H9 (cell line): Measurements from ENCODE around the gene ERVFRD-1. TPM values are rescaled to one million over a fixed set of nuclear protein-coding genes. Genes with fewer than 3 reads are reported as not detected.

Experiments used
- DNase-seq: peaks from one replicate; pipeline ENCODE4 v3.0.0-alpha.2; 2017
- H2AFZ ChIP-seq: one replicate; pipeline ENCODE4 v1.6.1; 2013; ENCODE audit warnings: mild to moderate bottlenecking, low read length, control low read depth, moderate library complexity
- H2AK5ac ChIP-seq: 2 replicates; pipeline ENCODE4 v1.6.1; 2013; ENCODE audit warnings: low read length, control low read depth, mixed read lengths; ENCODE audit not compliant: insufficient read length
- H2BK120ac ChIP-seq: one replicate; pipeline ENCODE4 v1.6.1; 2013; ENCODE audit warnings: low read depth, mild to moderate bottlenecking, low read length, control low read depth, inconsistent platforms; ENCODE audit not compliant: poor library complexity, severe bottlenecking
- H2BK12ac ChIP-seq: 2 replicates; pipeline ENCODE4 v1.6.1; 2013; ENCODE audit warnings: low read length, control low read depth, mixed read lengths, low read depth; ENCODE audit not compliant: insufficient read length
- H2BK15ac ChIP-seq: 2 replicates; pipeline ENCODE4 v1.6.1; 2013; ENCODE audit warnings: low read depth, low read length, control low read depth
- H2BK20ac ChIP-seq: one replicate; pipeline ENCODE4 v1.6.1; 2013; ENCODE audit warnings: low read depth, mild to moderate bottlenecking, low read length, control low read depth, inconsistent platforms; ENCODE audit not compliant: poor library complexity, severe bottlenecking
- H2BK5ac ChIP-seq: 2 replicates; pipeline ENCODE4 v1.6.1; 2013; ENCODE audit warnings: low read length, control low read depth, mixed read lengths; ENCODE audit not compliant: insufficient read length
- H3K14ac ChIP-seq: 2 replicates; pipeline ENCODE4 v1.6.1; 2013; ENCODE audit warnings: low read length, control low read depth; ENCODE audit not compliant: insufficient read depth
- H3K18ac ChIP-seq: 2 replicates; pipeline ENCODE4 v1.6.1; 2013; ENCODE audit warnings: low read depth, mild to moderate bottlenecking, mixed read lengths, low read length, control low read depth; ENCODE audit not compliant: insufficient read length
- H3K23ac ChIP-seq: 2 replicates; pipeline ENCODE4 v1.6.1; 2013; ENCODE audit warnings: low read length, control low read depth, mixed read lengths, low read depth; ENCODE audit not compliant: insufficient read length
- H3K23me2 ChIP-seq: 2 replicates; pipeline ENCODE4 v1.6.1; 2013; ENCODE audit warnings: low read depth, mild to moderate bottlenecking, mixed read lengths, low read length, control low read depth; ENCODE audit not compliant: insufficient read length, poor library complexity, severe bottlenecking
- H3K27ac ChIP-seq: 2 replicates; pipeline ENCODE4 v1.5.1; 2013; ENCODE audit warnings: low read length, control low read depth, mixed read lengths, low read depth; ENCODE audit not compliant: insufficient read length
- H3K27me3 ChIP-seq: 2 replicates; pipeline ENCODE4 v1.6.1; 2013; ENCODE audit warnings: low read length, control low read depth, inconsistent platforms; ENCODE audit not compliant: insufficient read depth
- H3K4ac ChIP-seq: 2 replicates; pipeline ENCODE4 v1.6.1; 2013; ENCODE audit warnings: low read depth, mild to moderate bottlenecking, control low read depth, inconsistent platforms, low read length, moderate library complexity
- H3K4me1 ChIP-seq: 2 replicates; pipeline ENCODE4 v1.6.1; 2013; ENCODE audit warnings: low read length, control low read depth, inconsistent platforms; ENCODE audit not compliant: insufficient read depth
- H3K4me2 ChIP-seq: 2 replicates; pipeline ENCODE4 v1.6.1; 2013; ENCODE audit warnings: low read length, control low read depth, mixed read lengths; ENCODE audit not compliant: insufficient read length, insufficient read depth
- H3K56ac ChIP-seq: 2 replicates; pipeline ENCODE4 v1.6.1; 2013; ENCODE audit warnings: low read depth, mild to moderate bottlenecking, mixed read lengths, low read length, control low read depth; ENCODE audit not compliant: insufficient read length
- H3K79me1 ChIP-seq: 2 replicates; pipeline ENCODE4 v1.6.1; 2013; ENCODE audit warnings: low read depth, mild to moderate bottlenecking, moderate library complexity, low read length, control low read depth, inconsistent platforms; ENCODE audit not compliant: insufficient read depth, poor library complexity, severe bottlenecking
- H3K79me2 ChIP-seq: 2 replicates; pipeline ENCODE4 v1.6.1; 2013; ENCODE audit warnings: low read length, control low read depth, inconsistent platforms; ENCODE audit not compliant: insufficient read depth
- H3K9ac ChIP-seq: 2 replicates; pipeline ENCODE4 v1.6.1; 2013; ENCODE audit warnings: low read length, control low read depth, mixed read lengths; ENCODE audit not compliant: insufficient read length; ENCODE audit errors: extremely low read depth
- H3K9me3 ChIP-seq: one replicate; pipeline ENCODE4 v1.6.1; 2013; ENCODE audit warnings: low read depth, low read length, inconsistent platforms; ENCODE audit not compliant: control insufficient read depth
- H3T11ph ChIP-seq: one replicate; pipeline ENCODE4 v1.6.1; 2013; ENCODE audit warnings: mild to moderate bottlenecking, low read length, control low read depth, inconsistent platforms
- H4K20me1 ChIP-seq: one replicate; pipeline ENCODE4 v1.6.1; 2013; ENCODE audit not compliant: control insufficient read depth, insufficient read length, insufficient read depth
- H4K5ac ChIP-seq: 2 replicates; pipeline ENCODE4 v1.6.1; 2013; ENCODE audit warnings: low read depth, mild to moderate bottlenecking, mixed read lengths, low read length, control low read depth; ENCODE audit not compliant: insufficient read length
- H4K8ac ChIP-seq: replicated peaks from 2 replicates; pipeline ENCODE4 v1.6.1; 2013; ENCODE audit warnings: low read length, control low read depth, mixed read lengths, low read depth; ENCODE audit not compliant: insufficient read length
- H4K91ac ChIP-seq: 2 replicates; pipeline ENCODE4 v1.6.1; 2013; ENCODE audit warnings: low read depth, mild to moderate bottlenecking, moderate library complexity, mixed read lengths, low read length, control low read depth; ENCODE audit not compliant: insufficient read length
- H3K27ac Mint-ChIP-seq, 3 experiments: 2 replicates in 2 of 3; 3 replicates in 1 of 3; pipeline ENCODE4 v1.8.0; 2020 to 2021; ENCODE audit warnings: mixed read lengths in 3 of 3, mild to moderate bottlenecking in 1 of 3, moderate library complexity in 1 of 3
- H3K27me3 Mint-ChIP-seq: 2 replicates; pipeline ENCODE4 v1.8.0; 2021; ENCODE audit warnings: low read depth, mild to moderate bottlenecking, moderate library complexity, mixed read lengths
- H3K36me3 Mint-ChIP-seq, 3 experiments: 2 replicates in 2 of 3; 3 replicates in 1 of 3; pipeline ENCODE4 v1.8.0; 2020 to 2021; ENCODE audit warnings: low read depth in 3 of 3, mixed read lengths in 3 of 3; ENCODE audit not compliant: insufficient read depth in 1 of 3
- H3K4me1 Mint-ChIP-seq, 2 experiments: 2 replicates each; pipeline ENCODE4 v1.8.0; 2020; ENCODE audit warnings: mixed read lengths in 2 of 2
- H3K4me3 Mint-ChIP-seq, 2 experiments: 2 replicates in 1 of 2; 3 replicates in 1 of 2; pipeline ENCODE4 v1.8.0; 2020 to 2021; ENCODE audit warnings: mild to moderate bottlenecking in 2 of 2, mixed read lengths in 2 of 2, moderate library complexity in 1 of 2
- H3K9me3 Mint-ChIP-seq, 2 experiments: 2 replicates in 1 of 2; 3 replicates in 1 of 2; pipeline ENCODE4 v1.8.0; 2020; ENCODE audit warnings: mild to moderate bottlenecking in 2 of 2, mixed read lengths in 2 of 2, moderate library complexity in 1 of 2
- WGBS: extraction: QIAGEN DNeasy Blood & Tissue Kit; methylation state at CpG from one replicate; pipeline ENCODE4 v1.1.7; 2013; ENCODE audit warnings: missing lambda C conversion rate, low lambda C conversion rate, mixed read lengths; ENCODE audit not compliant: insufficient read length; ENCODE audit errors: extremely low coverage; 5-methylcytosine and 5-hydroxymethylcytosine counted together
- total RNA-seq: library from RNA; stranded (reverse); gene quantifications from 2 replicates; pipeline ENCODE4 v1.2.1, GENCODE V29; 2021
- TF ChIP-seq, protein P1 (sequence below): fragments of 200-600 bp; sonication (generic); conservative IDR thresholded peaks from 3 replicates; pipeline ENCODE4 v1.8.0; 2021; ENCODE audit warnings: antibody characterized with exemption, mild to moderate bottlenecking

Gene ERVFRD-1
- total RNA-seq, 1 experiment from 2014 or later: not detected

- no peaks in the 10 kb centered on the region for H3K27me3 ChIP-seq
- no peak overlapping the region for H2BK20ac ChIP-seq
- H2AFZ ChIP-seq: no peak overlapping the region
- H2BK15ac ChIP-seq: no peak overlapping the region
- H3K23ac ChIP-seq: no peak overlapping the region
- Mint-ChIP-seq H3K27ac (no peak overlapping the region; a peak in 1 of 7 replicates), H3K4me3 (no peak overlapping the region; a peak in 1 of 5 replicates), H3K4me1 (peaks cover 29 to 34% of the 10 kb centered on the region in 2 experiments), H3K9me3 (no peaks in the 10 kb centered on the region), H3K36me3 (no peaks in the 10 kb centered on the region; a peak in 1 of 7 replicates), H3K27me3 (no peaks in the 10 kb centered on the region; the same call in none of the 2 replicates)
- no peak overlapping the region for H2BK120ac ChIP-seq
- H2AK5ac ChIP-seq: no peak overlapping the region
- H3K4me1 ChIP-seq: peaks cover 8% of the 10 kb centered on the region; the same call in 1 of the 2 replicates
- H4K20me1 ChIP-seq: no peaks in the 10 kb centered on the region
- no peak overlapping the region for H4K5ac ChIP-seq
- no peaks in the 10 kb centered on the region for H3K79me2 ChIP-seq
- H3K4me2 ChIP-seq: no peak overlapping the region
- H3K4ac ChIP-seq: no peak overlapping the region
- H3T11ph ChIP-seq: no peak overlapping the region
- H3K79me1 ChIP-seq: no peaks in the 10 kb centered on the region
- no peak overlapping the region for H3K9ac ChIP-seq
- no peak overlapping the region for H3K56ac ChIP-seq
- TF ChIP-seq, protein P1, sequence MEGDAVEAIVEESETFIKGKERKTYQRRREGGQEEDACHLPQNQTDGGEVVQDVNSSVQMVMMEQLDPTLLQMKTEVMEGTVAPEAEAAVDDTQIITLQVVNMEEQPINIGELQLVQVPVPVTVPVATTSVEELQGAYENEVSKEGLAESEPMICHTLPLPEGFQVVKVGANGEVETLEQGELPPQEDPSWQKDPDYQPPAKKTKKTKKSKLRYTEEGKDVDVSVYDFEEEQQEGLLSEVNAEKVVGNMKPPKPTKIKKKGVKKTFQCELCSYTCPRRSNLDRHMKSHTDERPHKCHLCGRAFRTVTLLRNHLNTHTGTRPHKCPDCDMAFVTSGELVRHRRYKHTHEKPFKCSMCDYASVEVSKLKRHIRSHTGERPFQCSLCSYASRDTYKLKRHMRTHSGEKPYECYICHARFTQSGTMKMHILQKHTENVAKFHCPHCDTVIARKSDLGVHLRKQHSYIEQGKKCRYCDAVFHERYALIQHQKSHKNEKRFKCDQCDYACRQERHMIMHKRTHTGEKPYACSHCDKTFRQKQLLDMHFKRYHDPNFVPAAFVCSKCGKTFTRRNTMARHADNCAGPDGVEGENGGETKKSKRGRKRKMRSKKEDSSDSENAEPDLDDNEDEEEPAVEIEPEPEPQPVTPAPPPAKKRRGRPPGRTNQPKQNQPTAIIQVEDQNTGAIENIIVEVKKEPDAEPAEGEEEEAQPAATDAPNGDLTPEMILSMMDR: no peak
- no peak overlapping the region for H4K8ac ChIP-seq
- H3K18ac ChIP-seq: no peak overlapping the region
- WGBS: no CpG with 5 or more reads among the region's 10 CpGs
- no peaks in the 10 kb centered on the region for H3K23me2 ChIP-seq
- no peaks in the 10 kb centered on the region for H3K9me3 ChIP-seq
- no peak overlapping the region; the same call in 1 of the 2 replicates for H3K14ac ChIP-seq
- H3K27ac ChIP-seq: no peak overlapping the region
- no peak overlapping the region for H2BK5ac ChIP-seq
- DNase-seq: no peak
- no peak overlapping the region for H4K91ac ChIP-seq
- H2BK12ac ChIP-seq: no peak overlapping the region
These were observed 32.2 kb upstream of the ERVFRD-1 start for GRCh38 chr6:11143394-11144371.
